Measurements from ENCODE around the gene TAOK3. TPM values are rescaled to one million over a fixed set of nuclear protein-coding genes. Genes with fewer than 3 reads are reported as not detected.

The TAOK3 gene
- total RNA-seq, 2 experiments from 2014 or later: 47.5 to 50.4 TPM

GRCh38 chr12:118102070-118102469 is 270.6 kb downstream of the TAOK3 start:
- no peak overlapping the region for H3K4me3 Mint-ChIP-seq
- H3K36me3 Mint-ChIP-seq: no peaks in the 10 kb centered on the region
- H3K9me3 Mint-ChIP-seq: no peaks in the 10 kb centered on the region

GRCh38 chr12:118101051-118101450 is 271.7 kb downstream of the TAOK3 start:
- Mint-ChIP-seq H3K4me3 (no peak overlapping the region), H3K36me3 (no peaks in the 10 kb centered on the region), H3K9me3 (no peaks in the 10 kb centered on the region), H3K4me1 (ENCODE audit: low read depth) (peaks cover 6% of the 10 kb centered on the region), H3K27ac (no peak overlapping the region), H3K27me3 (peaks cover 8% of the 10 kb centered on the region)
- ChIA-PET POLR2A (interaction anchor here (0.6 to 0.7 kb wide), 2 partner anchors 127 to 181 kb away, joined by 3 read pairs; no protein-coding TSS in a partner anchor), CTCF (interaction anchor here (1.4 kb wide), 1 partner anchor 20 kb away, joined by 6 read pairs; no protein-coding TSS in a partner anchor)
- intact Hi-C loops (cut with micrococcal nuclease): no loop called here
- DNase-seq: no peak

More at GRCh38 chr12:118102070-118102469, 270.6 kb downstream of the TAOK3 start:
- Mint-ChIP-seq H3K4me1 (ENCODE audit: low read depth) (peaks cover 6% of the 10 kb centered on the region), H3K27me3 (peaks cover 8% of the 10 kb centered on the region), H3K27ac (no peak overlapping the region)
- no peak for DNase-seq
- ChIA-PET CTCF (interaction anchor here (1.4 kb wide), 1 partner anchor 19 kb away, joined by 6 read pairs; no protein-coding TSS in a partner anchor), POLR2A (interaction anchor here (0.7 kb wide), 1 partner anchor 1871 kb away, joined by 3 read pairs; no protein-coding TSS in a partner anchor)
- intact Hi-C loops (cut with micrococcal nuclease): no loop called here

Other genes starting within 250 kb of the TAOK3 start
- gene PEBP1, start 236.8 kb downstream of the TAOK3 start, total RNA-seq: 100 to 1,000 TPM; 128 to 132 TPM
- 10 to 100 TPM; 20.6 to 22.0 TPM for gene SUDS3, start 3.6 kb upstream of the TAOK3 start, total RNA-seq

Measured in activated CD4-positive, alpha-beta memory T cell treated with anti-CD3 and anti-CD28 coated beads for 36 hours (primary cell).